Vagina (tissue), 2 donors: ENCODE data around the gene MYADML2.

Source experiments
- POLR2A ChIP-seq, 2 donors: fragments of 450-650 bp; IDR thresholded peaks; one replicate each; pipeline ENCODE4 v1.6.1; 2017; ENCODE audit warnings: antibody characterized with exemption in 2 of 2, mild to moderate bottlenecking in 2 of 2, moderate library complexity in 2 of 2
- POLR2AphosphoS5 ChIP-seq, 2 donors: sonication (generic); formaldehyde crosslinking; IDR thresholded peaks; one replicate each; pipeline ENCODE4 v1.9.0; 2017; ENCODE audit warnings: antibody characterized with exemption in 2 of 2, mild to moderate bottlenecking in 2 of 2, low read depth in 1 of 2; ENCODE audit not compliant: insufficient read depth in 1 of 2
- TF ChIP-seq, protein P1 (sequence below), 3 experiments: fragments of 450-650 bp in 2 of 3; fragments of 200-600 bp in 1 of 3; sonication (generic) in 1 of 3; IDR thresholded peaks; one replicate each; pipeline ENCODE4 v1.5.1; 2017 to 2019; ENCODE audit warnings: antibody characterized with exemption in 3 of 3, mild to moderate bottlenecking in 2 of 3, moderate library complexity in 2 of 3

DNA sequence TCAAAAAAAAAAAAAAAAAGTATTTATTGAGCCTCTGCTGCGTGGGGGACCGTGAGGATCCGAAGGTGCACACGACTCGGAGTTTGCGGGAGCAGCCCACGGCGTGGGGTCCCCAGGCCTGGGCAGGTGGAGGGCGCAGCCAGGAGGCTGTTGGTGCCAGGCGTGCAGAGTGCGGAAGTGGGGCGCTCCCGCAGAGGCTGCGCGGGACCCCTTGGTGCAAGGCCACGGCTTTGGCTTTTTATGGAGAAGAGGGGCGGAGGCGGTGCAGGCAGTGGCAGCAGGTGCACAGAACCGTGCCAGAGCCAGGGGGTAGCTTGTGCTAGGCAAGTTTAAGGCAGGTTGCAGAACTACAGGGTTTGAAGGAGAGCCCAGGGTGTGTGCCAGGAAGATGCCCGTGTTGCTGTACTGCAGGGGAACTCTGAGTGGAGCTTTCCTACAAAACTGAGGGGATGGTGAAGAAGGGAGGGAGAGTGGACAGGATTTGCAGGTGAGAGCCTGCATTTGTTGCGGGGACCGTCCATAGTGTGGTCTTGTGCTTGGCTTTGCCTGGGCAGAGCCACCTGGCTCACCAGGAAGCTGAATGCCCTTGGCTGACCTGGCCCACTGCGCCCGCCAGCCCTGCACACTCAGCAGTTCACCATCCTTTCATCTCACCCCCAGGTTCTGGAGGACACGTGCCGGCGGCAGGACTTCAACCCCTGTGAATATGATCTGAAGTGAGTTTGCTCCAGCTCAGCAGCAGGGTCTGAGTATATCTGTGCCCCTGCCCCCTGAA is 31.7 kb upstream of the MYADML2 start:
- TF ChIP-seq, protein P1, sequence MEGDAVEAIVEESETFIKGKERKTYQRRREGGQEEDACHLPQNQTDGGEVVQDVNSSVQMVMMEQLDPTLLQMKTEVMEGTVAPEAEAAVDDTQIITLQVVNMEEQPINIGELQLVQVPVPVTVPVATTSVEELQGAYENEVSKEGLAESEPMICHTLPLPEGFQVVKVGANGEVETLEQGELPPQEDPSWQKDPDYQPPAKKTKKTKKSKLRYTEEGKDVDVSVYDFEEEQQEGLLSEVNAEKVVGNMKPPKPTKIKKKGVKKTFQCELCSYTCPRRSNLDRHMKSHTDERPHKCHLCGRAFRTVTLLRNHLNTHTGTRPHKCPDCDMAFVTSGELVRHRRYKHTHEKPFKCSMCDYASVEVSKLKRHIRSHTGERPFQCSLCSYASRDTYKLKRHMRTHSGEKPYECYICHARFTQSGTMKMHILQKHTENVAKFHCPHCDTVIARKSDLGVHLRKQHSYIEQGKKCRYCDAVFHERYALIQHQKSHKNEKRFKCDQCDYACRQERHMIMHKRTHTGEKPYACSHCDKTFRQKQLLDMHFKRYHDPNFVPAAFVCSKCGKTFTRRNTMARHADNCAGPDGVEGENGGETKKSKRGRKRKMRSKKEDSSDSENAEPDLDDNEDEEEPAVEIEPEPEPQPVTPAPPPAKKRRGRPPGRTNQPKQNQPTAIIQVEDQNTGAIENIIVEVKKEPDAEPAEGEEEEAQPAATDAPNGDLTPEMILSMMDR (IDR thresholded peaks at IDR 0.05) = no peak
- TF ChIP-seq POLR2A (IDR thresholded peaks at IDR 0.05) (no peak), POLR2AphosphoS5 (IDR thresholded peaks at IDR 0.05; ENCODE audit: insufficient read depth in 1 of 2, low read depth in 1 of 2) (no peak)
